Measurements from ENCODE around the gene SH3GLB2. TPM values are rescaled to one million over a fixed set of nuclear protein-coding genes. Genes with fewer than 3 reads are reported as not detected.

SH3GLB2 gene
- total and polyA plus RNA-seq, 3 donors from 2014 or later: 62.3 to 92.2 (median 88.8) TPM

DNA sequence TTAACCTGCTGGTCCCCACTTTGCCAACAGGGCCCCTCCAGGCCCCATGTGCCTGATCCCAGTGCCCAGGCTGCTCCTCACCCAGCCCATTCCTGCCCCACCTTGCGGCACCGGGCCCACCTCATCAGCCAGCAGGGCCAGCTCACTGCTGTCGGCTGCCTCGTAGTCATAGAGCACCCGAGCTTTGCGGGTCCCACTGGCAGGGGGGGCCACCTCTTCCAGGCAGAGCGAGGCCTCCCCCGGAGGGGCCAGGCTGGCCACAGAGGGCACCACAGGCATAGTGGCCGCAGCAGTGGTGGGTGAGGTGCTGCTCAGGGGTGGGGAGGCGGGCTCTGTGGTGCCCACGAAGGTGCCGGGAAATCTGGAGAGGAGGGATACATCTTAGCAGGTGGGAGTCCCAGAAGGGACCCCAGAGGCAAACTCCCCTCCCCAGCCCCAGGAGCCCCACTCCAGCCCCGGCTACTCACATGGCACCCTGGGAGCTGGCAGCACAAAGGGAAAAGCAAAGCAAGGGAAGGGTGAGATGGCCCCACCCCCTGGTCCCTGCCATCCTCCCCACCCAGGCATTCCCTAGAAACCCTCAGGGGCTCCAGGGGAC lies 19.0 kb downstream of the SH3GLB2 start:
- DNase-seq: no peak
- Histone ChIP-seq H3K36me3 (ENCODE audit: low read depth, missing control alignments) (no peaks in the 10 kb centered on the region), H3K27ac (no peak overlapping the region), H3K9me3 (no peaks in the 10 kb centered on the region), H3K4me1 (peaks cover 32% of the 10 kb centered on the region), H3K4me3 (no peak overlapping the region), H3K27me3 (no peaks in the 10 kb centered on the region)
- no peak for TF ChIP-seq POLR2A (IDR thresholded peaks at IDR 0.05)
- TF ChIP-seq, protein P1, sequence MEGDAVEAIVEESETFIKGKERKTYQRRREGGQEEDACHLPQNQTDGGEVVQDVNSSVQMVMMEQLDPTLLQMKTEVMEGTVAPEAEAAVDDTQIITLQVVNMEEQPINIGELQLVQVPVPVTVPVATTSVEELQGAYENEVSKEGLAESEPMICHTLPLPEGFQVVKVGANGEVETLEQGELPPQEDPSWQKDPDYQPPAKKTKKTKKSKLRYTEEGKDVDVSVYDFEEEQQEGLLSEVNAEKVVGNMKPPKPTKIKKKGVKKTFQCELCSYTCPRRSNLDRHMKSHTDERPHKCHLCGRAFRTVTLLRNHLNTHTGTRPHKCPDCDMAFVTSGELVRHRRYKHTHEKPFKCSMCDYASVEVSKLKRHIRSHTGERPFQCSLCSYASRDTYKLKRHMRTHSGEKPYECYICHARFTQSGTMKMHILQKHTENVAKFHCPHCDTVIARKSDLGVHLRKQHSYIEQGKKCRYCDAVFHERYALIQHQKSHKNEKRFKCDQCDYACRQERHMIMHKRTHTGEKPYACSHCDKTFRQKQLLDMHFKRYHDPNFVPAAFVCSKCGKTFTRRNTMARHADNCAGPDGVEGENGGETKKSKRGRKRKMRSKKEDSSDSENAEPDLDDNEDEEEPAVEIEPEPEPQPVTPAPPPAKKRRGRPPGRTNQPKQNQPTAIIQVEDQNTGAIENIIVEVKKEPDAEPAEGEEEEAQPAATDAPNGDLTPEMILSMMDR (IDR thresholded peaks at IDR 0.05): no peak
- intact Hi-C loops (cut with DNase I; ENCODE audit: low total_unique reads): no loop called here
- 82 to 93% methylated on average over 12 to 13 of the region's 13 CpGs for WGBS, 2 donors

DNA sequence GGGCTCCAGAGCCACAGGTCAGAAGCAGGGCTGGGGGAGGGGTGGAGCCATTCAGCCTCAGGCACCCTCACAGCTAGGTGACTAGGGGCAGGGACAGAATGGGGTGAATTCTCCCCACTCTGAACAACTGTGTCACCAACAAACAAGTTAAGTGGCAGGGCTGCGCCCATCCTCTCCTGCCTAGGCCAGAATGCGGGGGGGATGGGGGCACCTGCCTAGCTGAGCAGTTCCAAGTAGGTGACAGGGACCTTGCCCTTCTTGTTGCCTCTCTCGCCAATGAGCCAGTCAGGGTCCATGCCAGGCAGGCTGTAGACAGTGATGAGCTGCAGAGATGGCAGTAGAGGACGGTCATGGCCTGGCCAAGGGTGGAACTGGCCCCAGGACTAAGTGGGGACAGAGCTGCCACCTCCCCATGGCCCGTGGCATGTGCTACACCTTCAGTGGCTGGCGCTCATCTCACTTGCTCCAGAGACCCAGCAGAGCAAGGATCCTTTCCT lies 19.6 kb downstream of the SH3GLB2 start:
- Histone ChIP-seq H3K4me1 (peaks cover 32% of the 10 kb centered on the region), H3K27me3 (no peaks in the 10 kb centered on the region), H3K27ac (peak overlapping the region; percentile 46 to 82), H3K36me3 (ENCODE audit: low read depth, missing control alignments) (no peaks in the 10 kb centered on the region), H3K4me3 (no peak overlapping the region), H3K9me3 (no peaks in the 10 kb centered on the region)
- intact Hi-C loops (cut with DNase I; ENCODE audit: low total_unique reads): no loop called here
- no peak for DNase-seq
- WGBS, 2 donors: 83 to 85% methylated on average over 2 to 6 of the region's 6 CpGs
- TF ChIP-seq POLR2A (IDR thresholded peaks at IDR 0.05): no peak
- TF ChIP-seq, protein P1 (IDR thresholded peaks at IDR 0.05): no peak

DNA sequence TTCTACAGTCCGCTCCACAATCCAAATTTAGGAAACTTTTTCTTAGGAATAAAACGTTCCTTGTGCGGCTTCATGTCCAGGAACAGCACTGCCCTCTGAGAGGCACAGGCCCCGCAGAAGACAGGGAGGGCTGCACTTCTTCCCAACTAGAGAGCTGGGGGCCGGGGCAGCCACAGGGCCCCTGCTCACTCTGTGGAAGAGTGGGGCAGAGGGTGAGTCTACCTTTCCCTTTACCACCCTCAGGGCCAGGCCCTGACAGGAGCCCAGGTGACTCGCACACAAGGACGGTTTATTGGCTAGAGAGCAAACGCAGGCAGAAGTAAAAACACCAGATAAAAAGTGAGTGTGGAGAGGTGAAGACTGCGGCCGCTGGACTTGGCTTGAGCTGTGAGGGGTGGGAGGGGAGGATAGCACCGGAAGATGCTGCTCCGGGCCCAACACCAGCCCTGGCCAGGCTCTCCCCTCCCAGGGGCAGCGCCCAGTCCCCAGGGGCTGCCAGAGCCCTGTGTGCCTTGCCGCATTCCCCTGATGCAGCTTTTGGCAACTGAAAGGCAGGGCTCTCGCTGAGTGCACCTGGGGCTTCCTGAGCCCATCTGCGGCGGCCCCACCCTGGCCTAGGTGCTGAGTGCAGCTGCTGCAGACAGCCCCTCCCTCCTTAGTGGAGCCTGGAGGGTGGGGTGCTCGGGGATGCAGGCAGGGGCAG lies 20.2 kb downstream of the SH3GLB2 start:
- H3K36me3 ChIP-seq (ENCODE audit: low read depth, missing control alignments): no peaks in the 10 kb centered on the region
- H3K4me3 ChIP-seq: no peak overlapping the region
- DNase-seq: no peak
- WGBS, 2 donors: 46 to 47% methylated on average over 14 to 18 of the region's 18 CpGs
- H3K27ac ChIP-seq: peak overlapping the region; percentile 46 to 82
- H3K9me3 ChIP-seq: no peaks in the 10 kb centered on the region
- peaks cover 32% of the 10 kb centered on the region for H3K4me1 ChIP-seq
- H3K27me3 ChIP-seq: no peaks in the 10 kb centered on the region
- intact Hi-C loops (cut with DNase I; ENCODE audit: low total_unique reads): no loop called here
- TF ChIP-seq, protein P1 (IDR thresholded peaks at IDR 0.05): no peak
- no peak for TF ChIP-seq POLR2A (IDR thresholded peaks at IDR 0.05)

DNA sequence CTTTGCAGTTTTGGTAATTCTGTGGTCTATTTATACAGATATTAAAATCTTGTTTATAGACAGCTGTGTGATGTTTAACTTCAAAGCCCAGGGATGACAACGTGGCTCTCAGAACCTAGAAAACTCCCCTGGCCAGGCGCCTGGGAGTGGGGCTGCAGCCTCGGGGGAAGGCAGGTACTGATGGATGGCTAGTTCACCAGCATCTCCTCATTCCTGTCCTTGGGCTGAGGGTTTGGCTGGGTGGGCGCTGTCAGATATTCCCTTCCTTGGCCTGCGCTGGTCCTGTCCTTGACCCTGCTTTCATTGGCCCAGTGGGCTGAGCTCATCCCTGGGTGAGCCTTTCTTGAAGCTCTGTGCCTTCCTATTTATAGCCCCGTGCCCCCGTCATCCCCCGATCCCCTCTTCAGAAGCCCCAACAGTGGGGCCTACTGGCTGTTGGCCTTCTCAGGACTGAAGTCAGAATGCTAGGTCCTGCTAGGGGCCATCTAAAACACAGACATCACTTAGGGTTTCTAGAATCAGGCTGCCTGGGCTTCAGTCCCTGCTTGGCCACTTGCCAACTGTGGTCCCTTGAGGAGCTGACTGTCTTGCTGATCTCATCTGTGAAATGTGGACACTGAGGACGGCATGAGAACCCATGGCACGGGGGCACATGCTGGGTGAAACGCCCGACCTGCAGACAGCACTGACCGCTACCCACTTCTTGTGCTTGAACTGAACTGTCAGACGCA lies 20.9 kb downstream of the SH3GLB2 start:
- DNase-seq: peak; percentile 37
- Histone ChIP-seq H3K27ac (peak overlapping the region; percentile 45 to 82), H3K4me3 (no peak overlapping the region)

More for the DNA sequence above, 20.9 kb downstream of the SH3GLB2 start:
- H3K36me3 ChIP-seq (ENCODE audit: low read depth, missing control alignments): no peaks in the 10 kb centered on the region
- peaks cover 32% of the 10 kb centered on the region for H3K4me1 ChIP-seq
- no peaks in the 10 kb centered on the region for H3K9me3 ChIP-seq
- no peak for TF ChIP-seq POLR2A (IDR thresholded peaks at IDR 0.05)
- TF ChIP-seq, protein P1 (IDR thresholded peaks at IDR 0.05): peak in 1 of 3 experiments; percentile 5
- intact Hi-C loops (cut with DNase I; ENCODE audit: low total_unique reads): no loop called here
- H3K27me3 ChIP-seq: no peaks in the 10 kb centered on the region
- 45 to 62% methylated on average over 10 to 14 of the region's 14 CpGs for WGBS, 2 donors

Measured in testis (tissue), 3 donors.